ENCODE data around the gene CNNM4.
A peak's percentile ranks its signal among the peaks of the same experiment; 100 is the strongest.

Gene CNNM4

DNA sequence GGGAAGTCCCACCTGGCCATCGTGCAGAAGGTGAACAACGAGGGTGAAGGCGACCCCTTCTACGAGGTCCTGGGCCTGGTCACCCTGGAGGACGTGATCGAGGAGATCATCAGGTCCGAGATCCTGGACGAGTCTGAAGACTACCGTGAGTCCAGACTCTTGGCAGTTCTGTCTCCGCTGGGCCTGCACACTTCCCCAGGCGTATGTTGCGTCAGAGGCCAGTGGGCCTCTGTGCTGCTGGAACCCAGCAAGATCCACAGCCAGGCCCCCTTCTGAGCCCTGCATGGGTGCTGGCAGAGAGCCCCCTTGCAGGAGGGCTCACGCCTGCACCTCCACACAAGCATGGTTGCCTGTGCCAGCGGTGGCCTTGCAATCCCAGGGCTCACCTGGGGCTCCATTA, 64.4 kb downstream of the CNNM4 start:
- H3K36me3 ChIP-seq (ENCODE audit: control insufficient read depth in 2 of 2, insufficient read depth in 1 of 2, low read length in 2 of 2), result peaks cover 24 to 74% of the 10 kb centered on the region in 2 experiments
- CTCF ChIA-PET, result interaction anchor here (0.5 to 1.3 kb wide), 5 partner anchors 10 to 78 kb away, joined by 3 to 4 read pairs (median 4); partner anchors contain the start of gene ANKRD39
- POLR2A ChIA-PET, result no interaction called here

DNA sequence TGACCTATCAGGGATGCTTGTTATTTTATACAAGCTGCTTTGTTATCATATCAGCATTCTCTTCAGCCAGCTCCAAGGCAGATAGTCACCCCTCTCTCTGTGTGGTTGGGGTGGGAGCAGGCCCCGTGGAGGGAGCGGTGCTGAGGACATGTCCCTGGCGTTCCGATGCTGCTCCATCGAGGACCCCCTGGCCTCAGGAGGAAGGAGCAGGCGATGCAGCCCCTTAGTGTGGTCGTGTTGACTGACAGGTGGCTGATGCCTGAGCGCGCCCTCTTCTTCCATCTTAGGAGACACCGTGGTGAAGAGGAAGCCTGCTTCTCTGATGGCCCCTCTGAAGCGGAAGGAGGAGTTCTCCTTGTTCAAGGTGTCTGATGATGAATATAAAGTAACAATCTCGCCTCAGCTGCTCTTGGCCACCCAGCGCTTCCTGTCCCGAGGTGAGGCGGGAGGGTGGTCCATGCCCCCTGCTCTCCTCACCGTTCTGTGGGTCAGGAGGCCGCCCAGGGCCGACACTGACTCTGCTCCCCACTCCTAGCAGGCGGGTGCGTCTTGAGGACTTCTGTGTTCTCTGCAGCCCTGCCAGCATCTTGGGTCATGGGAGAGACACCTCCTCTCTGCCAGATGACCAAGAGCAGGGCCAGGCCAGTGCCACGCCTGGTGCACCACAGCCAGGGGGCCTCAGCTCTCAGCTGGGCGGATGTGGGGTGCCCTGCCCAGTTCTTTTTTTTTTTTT, 66.0 kb downstream of the CNNM4 start:
- peaks cover 3% of the 10 kb centered on the region; the same call in 1 of the 2 replicates for H3K4me1 ChIP-seq (ENCODE audit: control insufficient read depth, insufficient read depth, low read length)
- peaks cover 29 to 83% of the 10 kb centered on the region in 2 experiments for H3K36me3 ChIP-seq (ENCODE audit: control insufficient read depth in 2 of 2, insufficient read depth in 1 of 2, low read length in 2 of 2)
- H3K9me3 ChIP-seq (ENCODE audit: control insufficient read depth, insufficient read depth, low read depth, low read length), result no peaks in the 10 kb centered on the region
- ChIA-PET CTCF (no interaction called here), POLR2A (no interaction called here)
- no peak overlapping the region for H3K27ac ChIP-seq (ENCODE audit: extremely low read depth, low read depth, low read length)
- TF ChIP-seq SETDB1 (IDR thresholded peaks at IDR 0.05; ENCODE audit: insufficient read length, low read length), result no peak
- TF ChIP-seq ZNF239 (tag by site-specific recombination; IDR thresholded peaks at IDR 0.05), result no peak
- no peak for TF ChIP-seq GLIS1 (tag by site-specific recombination; IDR thresholded peaks at IDR 0.05)
- no peak for TF ChIP-seq ZNF202 (tag by site-specific recombination; IDR thresholded peaks at IDR 0.05; ENCODE audit: borderline replicate concordance)
- TF ChIP-seq ZNF664 (tag by site-specific recombination; IDR thresholded peaks at IDR 0.05), result no peak
- TF ChIP-seq ZNF501 (tag by site-specific recombination; IDR thresholded peaks at IDR 0.05), result no peak
- H3K4me3 ChIP-seq (ENCODE audit: low read depth, low read length), result no peak overlapping the region

More for the DNA sequence above, 64.4 kb downstream of the CNNM4 start:
- peaks cover 3% of the 10 kb centered on the region; the same call in 1 of the 2 replicates for H3K4me1 ChIP-seq (ENCODE audit: control insufficient read depth, insufficient read depth, low read length)
- no peak overlapping the region for H3K27ac ChIP-seq (ENCODE audit: extremely low read depth, low read depth, low read length)
- TF ChIP-seq, protein P1, sequence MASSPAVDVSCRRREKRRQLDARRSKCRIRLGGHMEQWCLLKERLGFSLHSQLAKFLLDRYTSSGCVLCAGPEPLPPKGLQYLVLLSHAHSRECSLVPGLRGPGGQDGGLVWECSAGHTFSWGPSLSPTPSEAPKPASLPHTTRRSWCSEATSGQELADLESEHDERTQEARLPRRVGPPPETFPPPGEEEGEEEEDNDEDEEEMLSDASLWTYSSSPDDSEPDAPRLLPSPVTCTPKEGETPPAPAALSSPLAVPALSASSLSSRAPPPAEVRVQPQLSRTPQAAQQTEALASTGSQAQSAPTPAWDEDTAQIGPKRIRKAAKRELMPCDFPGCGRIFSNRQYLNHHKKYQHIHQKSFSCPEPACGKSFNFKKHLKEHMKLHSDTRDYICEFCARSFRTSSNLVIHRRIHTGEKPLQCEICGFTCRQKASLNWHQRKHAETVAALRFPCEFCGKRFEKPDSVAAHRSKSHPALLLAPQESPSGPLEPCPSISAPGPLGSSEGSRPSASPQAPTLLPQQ (tag by site-specific recombination; IDR thresholded peaks at IDR 0.05), result no peak
- peak; percentile 87 for TF ChIP-seq GLIS1 (tag by site-specific recombination; IDR thresholded peaks at IDR 0.05)
- peak; percentile 68 for TF ChIP-seq ZIC2 (tag by site-specific recombination; IDR thresholded peaks at IDR 0.05)
- TF ChIP-seq, protein P2, sequence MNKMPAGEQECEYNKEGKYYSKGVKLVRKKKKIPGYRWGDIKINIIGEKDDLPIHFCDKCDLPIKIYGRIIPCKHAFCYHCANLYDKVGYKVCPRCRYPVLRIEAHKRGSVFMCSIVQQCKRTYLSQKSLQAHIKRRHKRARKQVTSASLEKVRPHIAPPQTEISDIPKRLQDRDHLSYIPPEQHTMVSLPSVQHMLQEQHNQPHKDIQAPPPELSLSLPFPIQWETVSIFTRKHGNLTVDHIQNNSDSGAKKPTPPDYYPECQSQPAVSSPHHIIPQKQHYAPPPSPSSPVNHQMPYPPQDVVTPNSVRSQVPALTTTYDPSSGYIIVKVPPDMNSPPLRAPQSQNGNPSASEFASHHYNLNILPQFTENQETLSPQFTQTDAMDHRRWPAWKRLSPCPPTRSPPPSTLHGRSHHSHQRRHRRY (tag by site-specific recombination; IDR thresholded peaks at IDR 0.05), result no peak
- H3K4me3 ChIP-seq (ENCODE audit: low read depth, low read length), result no peak overlapping the region
- H3K9me3 ChIP-seq (ENCODE audit: control insufficient read depth, insufficient read depth, low read depth, low read length), result no peaks in the 10 kb centered on the region

DNA sequence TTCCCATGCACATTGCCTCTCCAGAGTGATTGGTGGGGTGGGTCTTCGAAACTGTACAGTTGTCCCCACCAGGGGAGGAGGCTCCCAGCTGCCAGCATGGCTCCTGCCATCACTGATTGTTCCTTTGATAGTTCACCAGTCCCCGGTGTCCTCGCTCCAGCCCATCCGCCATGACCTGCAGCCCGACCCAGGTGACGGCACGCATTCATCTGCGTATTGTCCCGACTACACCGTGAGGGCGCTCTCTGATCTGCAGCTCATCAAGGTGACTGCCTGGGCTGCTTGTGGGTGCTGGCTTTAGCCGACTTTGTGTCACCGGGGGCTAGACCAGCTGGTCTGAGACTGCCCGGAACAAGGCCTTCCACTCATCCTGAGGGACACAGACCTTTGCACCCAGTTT, 67.7 kb downstream of the CNNM4 start:
- no peak overlapping the region for H3K27ac ChIP-seq (ENCODE audit: extremely low read depth, low read depth, low read length)
- CTCF ChIA-PET, result interaction anchor here (0.6 kb wide), 2 partner anchors 75 to 160 kb away, joined by 3 to 4 read pairs; no protein-coding TSS in a partner anchor
- POLR2A ChIA-PET, result interaction anchor here (0.5 to 1.4 kb wide), 3 partner anchors 9 to 16 kb away, joined by 3 read pairs; no protein-coding TSS in a partner anchor
- H3K9me3 ChIP-seq (ENCODE audit: control insufficient read depth, insufficient read depth, low read depth, low read length), result no peaks in the 10 kb centered on the region
- peaks cover 24 to 89% of the 10 kb centered on the region in 2 experiments for H3K36me3 ChIP-seq (ENCODE audit: control insufficient read depth in 2 of 2, insufficient read depth in 1 of 2, low read length in 2 of 2)
- H3K4me1 ChIP-seq (ENCODE audit: control insufficient read depth, insufficient read depth, low read length), result peaks cover 8% of the 10 kb centered on the region
- no peak overlapping the region for H3K4me3 ChIP-seq (ENCODE audit: low read depth, low read length)
- no peak for TF ChIP-seq MYNN (tag by site-specific recombination; IDR thresholded peaks at IDR 0.05; ENCODE audit: borderline replicate concordance)
- TF ChIP-seq ZNF157 (tag by site-specific recombination; IDR thresholded peaks at IDR 0.05), result no peak
- no peak for TF ChIP-seq ZNF132 (tag by site-specific recombination; IDR thresholded peaks at IDR 0.05; ENCODE audit: borderline replicate concordance)
- TF ChIP-seq, protein P3, sequence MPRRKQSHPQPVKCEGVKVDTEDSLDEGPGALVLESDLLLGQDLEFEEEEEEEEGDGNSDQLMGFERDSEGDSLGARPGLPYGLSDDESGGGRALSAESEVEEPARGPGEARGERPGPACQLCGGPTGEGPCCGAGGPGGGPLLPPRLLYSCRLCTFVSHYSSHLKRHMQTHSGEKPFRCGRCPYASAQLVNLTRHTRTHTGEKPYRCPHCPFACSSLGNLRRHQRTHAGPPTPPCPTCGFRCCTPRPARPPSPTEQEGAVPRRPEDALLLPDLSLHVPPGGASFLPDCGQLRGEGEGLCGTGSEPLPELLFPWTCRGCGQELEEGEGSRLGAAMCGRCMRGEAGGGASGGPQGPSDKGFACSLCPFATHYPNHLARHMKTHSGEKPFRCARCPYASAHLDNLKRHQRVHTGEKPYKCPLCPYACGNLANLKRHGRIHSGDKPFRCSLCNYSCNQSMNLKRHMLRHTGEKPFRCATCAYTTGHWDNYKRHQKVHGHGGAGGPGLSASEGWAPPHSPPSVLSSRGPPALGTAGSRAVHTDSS (tag by site-specific recombination; IDR thresholded peaks at IDR 0.05), result no peak
- TF ChIP-seq, protein P4, sequence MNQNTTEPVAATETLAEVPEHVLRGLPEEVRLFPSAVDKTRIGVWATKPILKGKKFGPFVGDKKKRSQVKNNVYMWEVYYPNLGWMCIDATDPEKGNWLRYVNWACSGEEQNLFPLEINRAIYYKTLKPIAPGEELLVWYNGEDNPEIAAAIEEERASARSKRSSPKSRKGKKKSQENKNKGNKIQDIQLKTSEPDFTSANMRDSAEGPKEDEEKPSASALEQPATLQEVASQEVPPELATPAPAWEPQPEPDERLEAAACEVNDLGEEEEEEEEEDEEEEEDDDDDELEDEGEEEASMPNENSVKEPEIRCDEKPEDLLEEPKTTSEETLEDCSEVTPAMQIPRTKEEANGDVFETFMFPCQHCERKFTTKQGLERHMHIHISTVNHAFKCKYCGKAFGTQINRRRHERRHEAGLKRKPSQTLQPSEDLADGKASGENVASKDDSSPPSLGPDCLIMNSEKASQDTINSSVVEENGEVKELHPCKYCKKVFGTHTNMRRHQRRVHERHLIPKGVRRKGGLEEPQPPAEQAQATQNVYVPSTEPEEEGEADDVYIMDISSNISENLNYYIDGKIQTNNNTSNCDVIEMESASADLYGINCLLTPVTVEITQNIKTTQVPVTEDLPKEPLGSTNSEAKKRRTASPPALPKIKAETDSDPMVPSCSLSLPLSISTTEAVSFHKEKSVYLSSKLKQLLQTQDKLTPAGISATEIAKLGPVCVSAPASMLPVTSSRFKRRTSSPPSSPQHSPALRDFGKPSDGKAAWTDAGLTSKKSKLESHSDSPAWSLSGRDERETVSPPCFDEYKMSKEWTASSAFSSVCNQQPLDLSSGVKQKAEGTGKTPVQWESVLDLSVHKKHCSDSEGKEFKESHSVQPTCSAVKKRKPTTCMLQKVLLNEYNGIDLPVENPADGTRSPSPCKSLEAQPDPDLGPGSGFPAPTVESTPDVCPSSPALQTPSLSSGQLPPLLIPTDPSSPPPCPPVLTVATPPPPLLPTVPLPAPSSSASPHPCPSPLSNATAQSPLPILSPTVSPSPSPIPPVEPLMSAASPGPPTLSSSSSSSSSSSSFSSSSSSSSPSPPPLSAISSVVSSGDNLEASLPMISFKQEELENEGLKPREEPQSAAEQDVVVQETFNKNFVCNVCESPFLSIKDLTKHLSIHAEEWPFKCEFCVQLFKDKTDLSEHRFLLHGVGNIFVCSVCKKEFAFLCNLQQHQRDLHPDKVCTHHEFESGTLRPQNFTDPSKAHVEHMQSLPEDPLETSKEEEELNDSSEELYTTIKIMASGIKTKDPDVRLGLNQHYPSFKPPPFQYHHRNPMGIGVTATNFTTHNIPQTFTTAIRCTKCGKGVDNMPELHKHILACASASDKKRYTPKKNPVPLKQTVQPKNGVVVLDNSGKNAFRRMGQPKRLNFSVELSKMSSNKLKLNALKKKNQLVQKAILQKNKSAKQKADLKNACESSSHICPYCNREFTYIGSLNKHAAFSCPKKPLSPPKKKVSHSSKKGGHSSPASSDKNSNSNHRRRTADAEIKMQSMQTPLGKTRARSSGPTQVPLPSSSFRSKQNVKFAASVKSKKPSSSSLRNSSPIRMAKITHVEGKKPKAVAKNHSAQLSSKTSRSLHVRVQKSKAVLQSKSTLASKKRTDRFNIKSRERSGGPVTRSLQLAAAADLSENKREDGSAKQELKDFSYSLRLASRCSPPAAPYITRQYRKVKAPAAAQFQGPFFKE (tag by site-specific recombination; IDR thresholded peaks at IDR 0.05; ENCODE audit: borderline replicate concordance), result no peak
- TF ChIP-seq, protein P5, sequence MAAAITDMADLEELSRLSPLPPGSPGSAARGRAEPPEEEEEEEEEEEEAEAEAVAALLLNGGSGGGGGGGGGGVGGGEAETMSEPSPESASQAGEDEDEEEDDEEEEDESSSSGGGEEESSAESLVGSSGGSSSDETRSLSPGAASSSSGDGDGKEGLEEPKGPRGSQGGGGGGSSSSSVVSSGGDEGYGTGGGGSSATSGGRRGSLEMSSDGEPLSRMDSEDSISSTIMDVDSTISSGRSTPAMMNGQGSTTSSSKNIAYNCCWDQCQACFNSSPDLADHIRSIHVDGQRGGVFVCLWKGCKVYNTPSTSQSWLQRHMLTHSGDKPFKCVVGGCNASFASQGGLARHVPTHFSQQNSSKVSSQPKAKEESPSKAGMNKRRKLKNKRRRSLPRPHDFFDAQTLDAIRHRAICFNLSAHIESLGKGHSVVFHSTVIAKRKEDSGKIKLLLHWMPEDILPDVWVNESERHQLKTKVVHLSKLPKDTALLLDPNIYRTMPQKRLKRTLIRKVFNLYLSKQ (tag by site-specific recombination; IDR thresholded peaks at IDR 0.05; ENCODE audit: borderline replicate concordance), result no peak
- no peak for TF ChIP-seq ZNF830 (tag by site-specific recombination; IDR thresholded peaks at IDR 0.05; ENCODE audit: low read depth)
